ENCODE data around the gene PDCL3. TPM values are rescaled to one million over a fixed set of nuclear protein-coding genes. Genes with fewer than 3 reads are reported as not detected.

The PDCL3 gene
- total RNA-seq = 23.7 TPM

DNA sequence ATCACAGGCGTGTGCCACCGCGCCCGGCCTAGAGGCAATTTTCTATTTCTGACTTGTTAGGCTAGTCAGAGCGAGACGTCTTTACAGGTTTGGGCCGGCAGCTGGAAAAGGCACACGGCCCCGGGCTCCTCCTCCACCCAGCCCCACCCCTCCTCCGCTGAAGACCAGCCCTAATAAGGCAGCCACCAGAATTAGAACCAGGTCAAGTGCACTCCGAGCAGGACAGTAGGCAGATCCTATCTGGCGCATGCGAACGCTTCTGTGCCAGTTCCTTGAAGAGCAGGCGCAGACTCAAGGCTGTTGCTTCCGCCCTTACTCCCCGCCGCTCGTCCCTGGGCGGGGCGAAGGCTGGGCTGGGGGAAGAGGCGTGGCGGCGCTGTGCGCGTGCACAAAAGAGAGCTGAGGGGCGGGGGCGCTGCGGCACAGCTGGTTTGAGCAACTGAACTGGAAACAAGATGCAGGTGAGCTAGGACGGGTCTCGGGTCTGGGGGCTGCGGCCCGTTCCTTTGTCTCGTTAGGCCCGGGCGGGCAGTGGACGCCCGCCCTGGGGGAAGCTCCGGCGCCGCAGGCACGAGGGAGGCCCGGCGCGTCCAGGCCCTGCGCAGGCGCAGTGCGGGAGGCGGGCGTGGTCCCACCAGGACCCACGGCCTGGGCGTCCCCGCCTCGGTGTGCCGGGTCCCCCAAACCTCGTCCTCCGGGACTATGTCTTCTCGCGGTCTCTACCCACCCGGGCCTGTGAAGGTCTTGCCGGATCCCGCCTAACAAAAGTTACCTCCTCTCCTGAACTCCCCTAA, at the start of gene PDCL3:
PDCL3 (plus strand) TSS at position 381 of the 794 bp plus-strand sequence; CDS start at position 456, 75 bp downstream.
- DNase-seq (ENCODE audit: low spot score) = peak; percentile 97

GRCh38 chr2:100513650-100514049, 49.1 kb upstream of the PDCL3 start:
- no peak for DNase-seq (ENCODE audit: low spot score)

DNA sequence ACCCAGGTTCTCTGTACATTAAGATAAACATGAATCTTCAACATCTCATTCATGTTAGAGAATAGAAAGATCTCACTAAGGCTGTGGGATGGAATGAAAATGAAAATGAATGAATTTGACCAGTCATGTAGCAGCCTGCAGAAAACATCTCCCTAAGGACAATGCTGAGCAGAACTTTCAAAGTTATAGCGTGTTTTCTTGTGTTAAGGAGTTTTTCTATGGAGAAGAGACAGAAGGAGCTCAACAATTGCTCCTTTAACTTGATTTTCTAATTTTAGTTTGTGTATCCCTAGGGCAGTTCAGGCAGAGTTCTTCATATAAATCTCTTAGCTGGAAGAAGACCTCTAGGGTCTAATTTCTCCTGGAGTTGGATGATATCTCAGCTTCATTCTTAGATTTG, 45.2 kb upstream of the PDCL3 start:
- no peak for DNase-seq (ENCODE audit: low spot score)

DNA sequence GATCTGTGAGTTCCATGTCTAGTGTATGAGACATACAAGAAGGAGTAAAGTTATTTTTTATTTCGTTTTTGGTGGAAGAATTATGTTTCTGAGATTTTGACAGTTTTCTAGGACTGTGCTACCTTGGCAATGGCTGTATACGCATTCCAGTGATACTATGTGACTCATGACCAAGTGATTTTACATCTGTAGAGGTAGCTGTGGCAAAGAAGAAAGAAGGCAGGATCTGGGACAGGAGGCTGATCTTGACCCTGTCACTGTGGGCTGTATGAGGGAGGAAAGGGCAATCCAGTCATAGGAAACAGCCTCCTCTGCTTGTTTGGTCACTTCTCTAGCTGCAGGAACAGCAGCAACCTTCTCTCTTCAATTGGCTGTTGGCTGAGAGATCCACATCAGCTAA, 44.0 kb upstream of the PDCL3 start:
- no peak for DNase-seq (ENCODE audit: low spot score)

DNA sequence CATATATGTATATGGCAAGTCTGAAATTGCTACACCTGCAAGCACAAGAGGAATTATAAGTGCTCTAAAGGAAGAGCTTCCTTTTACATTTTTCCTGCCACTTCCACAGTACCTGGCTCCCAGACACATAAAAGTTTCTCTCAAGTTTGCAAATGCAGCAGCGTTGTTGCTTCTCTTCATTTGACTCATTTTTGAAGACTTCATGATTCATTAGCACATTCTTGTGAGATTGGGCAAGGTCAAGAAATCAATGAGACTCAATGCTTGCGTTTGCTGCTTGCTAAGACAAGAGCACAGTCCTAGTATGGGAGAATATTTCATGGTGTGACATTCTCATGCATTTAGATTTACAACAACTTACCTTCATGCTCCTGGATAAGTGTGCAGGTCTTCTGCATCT, 42.6 kb upstream of the PDCL3 start:
- DNase-seq (ENCODE audit: low spot score) = no peak

DNA sequence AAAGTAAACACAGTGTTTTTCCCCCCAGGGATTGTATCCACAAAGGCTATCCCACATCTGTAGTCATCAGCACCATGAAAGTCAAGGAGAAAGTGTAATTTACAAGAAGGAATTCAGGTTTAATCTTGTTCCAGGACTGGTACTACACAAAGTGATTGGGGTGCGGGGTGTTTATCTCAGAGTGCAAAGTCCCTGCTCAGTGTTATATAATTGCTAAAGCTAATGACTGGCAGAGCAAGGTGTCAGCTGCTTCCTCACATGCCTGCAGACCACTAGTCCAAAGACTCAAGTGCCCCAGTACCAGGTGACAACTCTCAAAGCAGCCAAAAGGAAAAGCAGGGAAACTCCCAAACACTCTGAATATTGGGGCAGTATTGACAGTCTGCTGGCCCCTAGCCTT, 40.4 kb upstream of the PDCL3 start:
- DNase-seq (ENCODE audit: low spot score) = no peak

GRCh38 chr2:100524331-100524730, 38.5 kb upstream of the PDCL3 start:
- no peak for DNase-seq (ENCODE audit: low spot score)

DNA sequence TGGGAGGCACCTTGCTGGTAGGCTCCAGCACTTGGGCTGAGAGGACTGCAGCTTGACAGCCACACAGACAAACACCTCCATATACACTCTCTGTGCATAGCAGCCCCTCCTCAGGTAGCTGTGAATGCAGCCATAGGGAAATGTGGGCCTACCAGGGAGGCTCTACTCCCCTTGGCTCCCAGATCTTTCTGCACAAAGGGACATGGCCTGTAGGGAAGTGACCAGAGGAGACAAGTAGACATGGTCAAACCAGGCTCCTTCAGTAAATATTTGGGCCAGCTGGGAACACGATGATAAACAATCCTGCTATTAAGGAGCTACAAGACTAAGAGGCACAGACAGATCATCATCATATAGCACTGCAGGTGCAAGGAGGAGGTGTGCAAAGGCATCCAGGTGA, 35.9 kb upstream of the PDCL3 start:
- DNase-seq (ENCODE audit: low spot score) = no peak

- no peak for DNase-seq (ENCODE audit: low spot score)
Observed at GRCh38 chr2:100527440-100528015, 35.3 kb upstream of the PDCL3 start.

GRCh38 chr2:100529176-100529575, 33.6 kb upstream of the PDCL3 start:
- no peak for DNase-seq (ENCODE audit: low spot score)

GRCh38 chr2:100529900-100530299, 32.9 kb upstream of the PDCL3 start:
- DNase-seq (ENCODE audit: low spot score) = no peak

DNA sequence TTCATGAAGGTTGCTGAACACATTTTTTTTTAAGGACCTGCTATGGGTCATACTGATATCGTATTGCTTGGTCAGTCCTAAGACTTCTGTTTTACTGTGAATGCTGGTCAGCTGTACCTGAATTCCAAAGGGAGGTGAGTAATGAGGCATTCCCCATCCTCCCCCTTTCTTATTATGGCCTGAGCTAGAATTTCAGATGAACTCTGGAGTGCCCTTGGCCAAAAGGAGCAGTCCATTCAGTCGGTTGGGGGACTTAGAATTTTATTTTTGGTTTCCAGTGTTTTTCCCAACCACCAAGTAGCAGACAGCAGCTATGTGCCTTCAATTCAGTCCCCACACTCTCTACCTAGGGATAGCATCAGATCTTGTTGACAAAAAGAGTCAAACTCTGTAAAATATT, 26.9 kb upstream of the PDCL3 start:
- no peak for DNase-seq (ENCODE audit: low spot score)

- no peak for DNase-seq (ENCODE audit: low spot score)
Observed at GRCh38 chr2:100537918-100538317, 24.9 kb upstream of the PDCL3 start.

- no peak for DNase-seq (ENCODE audit: low spot score)
Observed at GRCh38 chr2:100539221-100539620, 23.6 kb upstream of the PDCL3 start.

GRCh38 chr2:100541404-100541803, 21.4 kb upstream of the PDCL3 start:
- no peak for DNase-seq (ENCODE audit: low spot score)

GRCh38 chr2:100542418-100542817, 20.4 kb upstream of the PDCL3 start:
- DNase-seq (ENCODE audit: low spot score) = no peak

GRCh38 chr2:100544911-100545596, 17.7 kb upstream of the PDCL3 start:
- no peak for DNase-seq (ENCODE audit: low spot score)

DNA sequence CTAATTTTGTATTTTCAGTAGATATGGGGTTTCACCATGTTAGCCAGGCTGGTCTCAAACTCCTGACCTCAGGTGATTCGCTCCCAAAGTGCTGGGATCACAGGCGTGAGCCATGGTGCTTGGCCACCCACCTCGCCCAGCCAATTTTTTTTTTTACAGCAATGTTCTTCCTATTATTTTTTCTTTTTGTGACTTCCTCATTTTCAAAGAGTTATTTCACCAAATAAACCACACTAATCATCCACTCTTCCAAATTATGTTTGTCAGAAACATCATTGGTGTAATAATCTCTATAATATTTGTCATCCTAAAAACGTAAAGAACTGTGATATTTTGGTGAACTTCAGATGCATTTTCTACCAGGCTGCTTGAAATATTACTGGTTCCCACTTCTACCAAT, 16.3 kb upstream of the PDCL3 start:
- no peak for DNase-seq (ENCODE audit: low spot score)

DNA sequence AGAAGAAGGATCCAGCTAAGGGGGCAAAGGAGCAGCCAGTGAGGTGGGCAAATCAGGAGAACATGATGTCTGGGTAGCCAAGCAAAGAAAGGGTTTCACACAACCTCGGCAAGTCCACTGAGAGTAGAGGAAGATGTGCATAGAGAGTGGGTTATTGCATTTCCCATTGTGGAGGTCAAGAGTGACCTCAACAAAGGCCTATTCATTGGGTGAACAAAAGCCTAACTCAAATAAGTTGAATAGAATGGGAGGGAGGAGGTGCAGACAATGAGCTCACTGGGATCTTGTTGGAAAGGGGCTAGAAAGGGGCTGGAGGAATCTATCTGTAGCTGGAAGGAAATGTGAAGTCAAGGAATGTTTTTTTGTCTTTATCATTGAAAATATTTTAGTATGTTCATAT, 14.0 kb upstream of the PDCL3 start:
- no peak for DNase-seq (ENCODE audit: low spot score)

GRCh38 chr2:100551303-100551702, 11.5 kb upstream of the PDCL3 start:
- DNase-seq (ENCODE audit: low spot score) = no peak

GRCh38 chr2:100554798-100555407, 7.9 kb upstream of the PDCL3 start:
- DNase-seq (ENCODE audit: low spot score) = no peak

- no peak for DNase-seq (ENCODE audit: low spot score)
Observed at GRCh38 chr2:100556746-100557145, 6.0 kb upstream of the PDCL3 start.

All from ureter (tissue), 1 donor.